ENCODE data around the gene MUC5B.

GRCh38 chr11:1307998-1308742 is 85.3 kb downstream of the MUC5B start:
- TF ChIP-seq CTCF (IDR thresholded peaks at IDR 0.05; ENCODE audit: insufficient read depth, low read length) (no peak), POLR2AphosphoS5 (IDR thresholded peaks at IDR 0.05; ENCODE audit: low read depth) (no peak), SPI1 (IDR thresholded peaks at IDR 0.05; ENCODE audit: borderline replicate concordance, low read depth) (no peak)
- TF ChIP-seq, protein P1, sequence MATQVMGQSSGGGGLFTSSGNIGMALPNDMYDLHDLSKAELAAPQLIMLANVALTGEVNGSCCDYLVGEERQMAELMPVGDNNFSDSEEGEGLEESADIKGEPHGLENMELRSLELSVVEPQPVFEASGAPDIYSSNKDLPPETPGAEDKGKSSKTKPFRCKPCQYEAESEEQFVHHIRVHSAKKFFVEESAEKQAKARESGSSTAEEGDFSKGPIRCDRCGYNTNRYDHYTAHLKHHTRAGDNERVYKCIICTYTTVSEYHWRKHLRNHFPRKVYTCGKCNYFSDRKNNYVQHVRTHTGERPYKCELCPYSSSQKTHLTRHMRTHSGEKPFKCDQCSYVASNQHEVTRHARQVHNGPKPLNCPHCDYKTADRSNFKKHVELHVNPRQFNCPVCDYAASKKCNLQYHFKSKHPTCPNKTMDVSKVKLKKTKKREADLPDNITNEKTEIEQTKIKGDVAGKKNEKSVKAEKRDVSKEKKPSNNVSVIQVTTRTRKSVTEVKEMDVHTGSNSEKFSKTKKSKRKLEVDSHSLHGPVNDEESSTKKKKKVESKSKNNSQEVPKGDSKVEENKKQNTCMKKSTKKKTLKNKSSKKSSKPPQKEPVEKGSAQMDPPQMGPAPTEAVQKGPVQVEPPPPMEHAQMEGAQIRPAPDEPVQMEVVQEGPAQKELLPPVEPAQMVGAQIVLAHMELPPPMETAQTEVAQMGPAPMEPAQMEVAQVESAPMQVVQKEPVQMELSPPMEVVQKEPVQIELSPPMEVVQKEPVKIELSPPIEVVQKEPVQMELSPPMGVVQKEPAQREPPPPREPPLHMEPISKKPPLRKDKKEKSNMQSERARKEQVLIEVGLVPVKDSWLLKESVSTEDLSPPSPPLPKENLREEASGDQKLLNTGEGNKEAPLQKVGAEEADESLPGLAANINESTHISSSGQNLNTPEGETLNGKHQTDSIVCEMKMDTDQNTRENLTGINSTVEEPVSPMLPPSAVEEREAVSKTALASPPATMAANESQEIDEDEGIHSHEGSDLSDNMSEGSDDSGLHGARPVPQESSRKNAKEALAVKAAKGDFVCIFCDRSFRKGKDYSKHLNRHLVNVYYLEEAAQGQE (IDR thresholded peaks at IDR 0.05; ENCODE audit: insufficient replicate concordance, low read depth): no peak
